Endothelial cell of umbilical vein (primary cell): Measurements from ENCODE around the gene NTN3. TPM values are rescaled to one million over a fixed set of nuclear protein-coding genes. Genes with fewer than 3 reads are reported as not detected.

ENCODE experiments used
- BruUV-seq: library from RNA; stranded (reverse); fragments of 400-500 nt; replicated peaks from 2 replicates; lab custom pipeline; 2021; lab: Mats Ljungman, UMichigan
- CTCF ChIA-PET: fragments of 300-600, 350-600 bp; sonication (Branson Sonifier 250); formaldehyde crosslinking; loops from one replicate; lab custom pipeline; 2021; ENCODE audit warnings: antibody characterized with exemption, inconsistent platforms; lab: Charles Lee
- POLR2A ChIA-PET: fragments of 300-600, 350-600 bp; sonication (Branson Sonifier 250); formaldehyde crosslinking; loops from one replicate; lab custom pipeline; 2021; ENCODE audit warnings: antibody characterized with exemption, inconsistent platforms; lab: Charles Lee
- DNase-seq: peaks from one replicate; pipeline ENCODE4 v3.0.0-alpha.2; 2011; ENCODE audit warnings: low read depth, low spot score
- FAIRE-seq: peaks from 2 replicates; lab custom pipeline; 2011; peaks lifted over from hg19 to GRCh38; lab: Jason Lieb, UNC
- H2AFZ ChIP-seq: 2 replicates; pipeline ENCODE4 v1.6.0; 2012; ENCODE audit warnings: low read depth, low read length, control low read depth, inconsistent platforms
- H3K27ac ChIP-seq: 2 replicates; pipeline ENCODE4 v1.5.1; 2011; ENCODE audit warnings: low read depth, mild to moderate bottlenecking, control low read depth, low read length, moderate library complexity; ENCODE audit not compliant: insufficient read depth
- H3K27me3 ChIP-seq, 2 experiments: 2 replicates each; pipeline versions ENCODE4 v1.6.0 to v1.6.1; 2011; ENCODE audit warnings: low read length in 2 of 2, mixed read lengths in 1 of 2; ENCODE audit not compliant: control insufficient read depth in 2 of 2, insufficient read depth in 2 of 2
- H3K36me3 ChIP-seq, 2 experiments: 2 replicates in 1 of 2; 3 replicates in 1 of 2; pipeline ENCODE4 v1.5.1; 2011; ENCODE audit warnings: low read length in 2 of 2, mild to moderate bottlenecking in 1 of 2, moderate library complexity in 1 of 2; ENCODE audit not compliant: control insufficient read depth in 2 of 2, insufficient read depth in 2 of 2; ENCODE audit errors: extremely low read depth in 1 of 2
- H3K4me1 ChIP-seq: 3 replicates; pipeline ENCODE4 v1.5.1; 2011; ENCODE audit warnings: mild to moderate bottlenecking, low read length; ENCODE audit not compliant: control insufficient read depth, insufficient read depth; ENCODE audit errors: extremely low read depth
- H3K4me2 ChIP-seq: 2 replicates; pipeline ENCODE4 v1.6.1; 2011; ENCODE audit warnings: low read length, control low read depth, mixed read lengths; ENCODE audit not compliant: insufficient read depth
- H3K4me3 ChIP-seq, 3 experiments: fragments of 200-600 bp in 1 of 3; sonication (generic), shearing (Covaris generic) in 1 of 3; replicated peaks in 1 of 3; 2 replicates each; pipeline ENCODE4 v1.5.1; 2011 to 2016; ENCODE audit warnings: control low read depth in 3 of 3, low read length in 3 of 3, mild to moderate bottlenecking in 2 of 3, inconsistent platforms in 1 of 3, low read depth in 1 of 3, moderate library complexity in 1 of 3; ENCODE audit not compliant: insufficient read depth in 1 of 3
- H3K79me2 ChIP-seq: 2 replicates; pipeline ENCODE4 v1.6.0; 2012; ENCODE audit warnings: low read length, inconsistent platforms; ENCODE audit not compliant: control insufficient read depth, insufficient read depth
- H3K9ac ChIP-seq: replicated peaks from 2 replicates; pipeline ENCODE3; 2011; ENCODE audit warnings: low read length, control low read depth; ENCODE audit not compliant: insufficient read depth; ENCODE audit errors: extremely low read depth
- H3K9me1 ChIP-seq: replicated peaks from 3 replicates; pipeline ENCODE4 v1.6.0; 2011; ENCODE audit warnings: mild to moderate bottlenecking, low read length; ENCODE audit not compliant: control insufficient read depth, insufficient read depth; ENCODE audit errors: extremely low read depth
- H3K9me3 ChIP-seq: replicated peaks from 2 replicates; pipeline ENCODE4 v1.5.1; 2012; ENCODE audit warnings: low read length, inconsistent platforms; ENCODE audit not compliant: control insufficient read depth, insufficient read depth
- H4K20me1 ChIP-seq: replicated peaks from 2 replicates; pipeline ENCODE3; 2011; ENCODE audit warnings: mild to moderate bottlenecking, low read length; ENCODE audit not compliant: control insufficient read depth, insufficient read depth; ENCODE audit errors: extremely low read depth
- EZH2 ChIP-seq: IDR thresholded peaks from 2 replicates; pipeline ENCODE4 v1.6.1; 2012; ENCODE audit warnings: borderline replicate concordance, low read depth, mild to moderate bottlenecking, moderate library complexity, low read length, inconsistent platforms; ENCODE audit not compliant: severe bottlenecking
- FOS ChIP-seq: IDR thresholded peaks from 2 replicates; pipeline ENCODE4 v1.6.1; 2011; ENCODE audit warnings: mild to moderate bottlenecking, low read length, moderate library complexity, borderline replicate concordance; ENCODE audit not compliant: insufficient read depth
- GATA2 ChIP-seq: IDR thresholded peaks from 2 replicates; pipeline ENCODE4 v1.7.0; 2011; ENCODE audit warnings: low read depth, mild to moderate bottlenecking, moderate library complexity, mixed read lengths, low read length; ENCODE audit not compliant: insufficient read length, insufficient read depth
- JUN ChIP-seq: IDR thresholded peaks from 2 replicates; pipeline ENCODE4 v1.6.1; 2011; ENCODE audit warnings: borderline replicate concordance, low read depth; ENCODE audit not compliant: insufficient read length, insufficient read depth
- MYC ChIP-seq: IDR thresholded peaks from one replicate; pipeline ENCODE4 v1.6.1; 2011; ENCODE audit warnings: mild to moderate bottlenecking, low read depth, low read length
- POLR2A ChIP-seq: IDR thresholded peaks from 2 replicates; pipeline ENCODE4 v1.6.1; 2012; ENCODE audit warnings: low read depth, mild to moderate bottlenecking, control low read depth, low read length
- POLR2AphosphoS5 ChIP-seq: IDR thresholded peaks from 2 replicates; pipeline ENCODE4 v1.6.1; 2012; ENCODE audit warnings: low read depth, mild to moderate bottlenecking, control low read depth, low read length, moderate library complexity; ENCODE audit not compliant: insufficient read depth
- dilution Hi-C: fragments of 300-500 bp; cut with MboI; formaldehyde crosslinking; loops from one replicate; pipeline ENCODE4 v1.15.0; 2019; ENCODE audit warnings: low sequenced_read_pairs; ENCODE audit not compliant: extremely low pct_ligation_motif_present
- intact Hi-C: fragments of 100-400 bp; cut with micrococcal nuclease; formaldehyde crosslinking; loops from one replicate; pipeline ENCODE4 v1.10.0; 2022
- polyA plus RNA-seq, 4 experiments: library from polyadenylated mRNA; depleted of rRNA in 3 of 4; stranded (reverse) in 3 of 4; unstranded in 1 of 4; fragments of >200 nt; gene quantifications; 2 replicates each; pipeline versions ENCODE4 v1.2.1 to v1.2.3, GENCODE V29; 2011 to 2012; ENCODE audit warnings: missing spikeins in 1 of 4
- total RNA-seq: library from RNA; stranded (reverse); gene quantifications from 2 replicates; pipeline ENCODE4 v1.2.3, GENCODE V29; 2021
- TF ChIP-seq, protein P1 (sequence below): IDR thresholded peaks from 2 replicates; pipeline ENCODE4 v1.6.1; 2011; ENCODE audit not compliant: insufficient read depth, insufficient read length
- TF ChIP-seq, protein P2 (sequence below), 2 donors: IDR thresholded peaks; 1 replicate in 1 of 2; 2 replicates in 1 of 2; pipeline ENCODE4 v1.5.1; 2011; ENCODE audit warnings: low read length in 2 of 2, mild to moderate bottlenecking in 2 of 2, moderate library complexity in 2 of 2, control low read depth in 1 of 2, inconsistent platforms in 1 of 2, low read depth in 1 of 2; ENCODE audit not compliant: insufficient read depth in 1 of 2; ENCODE audit errors: extremely low read depth in 1 of 2

The NTN3 gene
- total and polyA plus RNA-seq, 2 donors (not counting 3 experiments of a cell fraction or from before 2014, with no cell fraction given) = 0.15 TPM; not detected in 1

DNA sequence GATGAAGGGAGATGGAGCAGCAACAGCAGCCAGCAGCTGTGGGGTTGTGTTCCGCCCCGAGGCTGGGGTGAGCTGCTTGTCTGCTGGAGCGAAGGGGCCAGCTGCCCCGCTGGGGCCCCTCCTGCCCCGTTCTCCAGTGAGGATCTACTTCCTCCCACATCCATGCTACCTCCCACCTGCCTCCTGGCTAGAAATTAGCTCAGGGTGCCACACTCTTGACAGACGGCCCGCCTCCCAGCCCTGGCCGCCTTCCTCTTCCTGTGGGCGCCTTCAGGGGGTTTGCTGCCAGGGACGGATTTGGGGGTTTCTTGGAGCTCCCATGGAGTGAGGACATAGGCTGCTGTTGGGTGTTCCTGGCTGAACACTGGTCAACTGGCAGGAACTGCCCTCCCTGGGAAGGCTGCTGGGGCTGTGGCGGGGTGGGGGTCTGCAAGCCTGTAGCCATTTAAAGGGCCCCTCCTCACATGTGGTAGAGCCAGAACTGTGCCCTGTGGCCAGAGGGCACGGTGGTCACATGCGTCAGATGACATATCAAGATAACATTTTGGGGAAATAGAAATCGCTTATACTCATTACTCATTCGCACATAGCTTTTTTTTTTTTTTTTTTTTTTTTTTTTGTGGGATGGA, 16.9 kb downstream of the NTN3 start:
- TF ChIP-seq POLR2AphosphoS5 (no peak), EZH2 (no peak), POLR2A (no peak), JUN (no peak), MYC (no peak), GATA2 (no peak), FOS (no peak)
- TF ChIP-seq, protein P1, sequence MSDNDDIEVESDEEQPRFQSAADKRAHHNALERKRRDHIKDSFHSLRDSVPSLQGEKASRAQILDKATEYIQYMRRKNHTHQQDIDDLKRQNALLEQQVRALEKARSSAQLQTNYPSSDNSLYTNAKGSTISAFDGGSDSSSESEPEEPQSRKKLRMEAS = no peak
- TF ChIP-seq, protein P2, sequence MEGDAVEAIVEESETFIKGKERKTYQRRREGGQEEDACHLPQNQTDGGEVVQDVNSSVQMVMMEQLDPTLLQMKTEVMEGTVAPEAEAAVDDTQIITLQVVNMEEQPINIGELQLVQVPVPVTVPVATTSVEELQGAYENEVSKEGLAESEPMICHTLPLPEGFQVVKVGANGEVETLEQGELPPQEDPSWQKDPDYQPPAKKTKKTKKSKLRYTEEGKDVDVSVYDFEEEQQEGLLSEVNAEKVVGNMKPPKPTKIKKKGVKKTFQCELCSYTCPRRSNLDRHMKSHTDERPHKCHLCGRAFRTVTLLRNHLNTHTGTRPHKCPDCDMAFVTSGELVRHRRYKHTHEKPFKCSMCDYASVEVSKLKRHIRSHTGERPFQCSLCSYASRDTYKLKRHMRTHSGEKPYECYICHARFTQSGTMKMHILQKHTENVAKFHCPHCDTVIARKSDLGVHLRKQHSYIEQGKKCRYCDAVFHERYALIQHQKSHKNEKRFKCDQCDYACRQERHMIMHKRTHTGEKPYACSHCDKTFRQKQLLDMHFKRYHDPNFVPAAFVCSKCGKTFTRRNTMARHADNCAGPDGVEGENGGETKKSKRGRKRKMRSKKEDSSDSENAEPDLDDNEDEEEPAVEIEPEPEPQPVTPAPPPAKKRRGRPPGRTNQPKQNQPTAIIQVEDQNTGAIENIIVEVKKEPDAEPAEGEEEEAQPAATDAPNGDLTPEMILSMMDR (IDR thresholded peaks at IDR 0.05; ENCODE audit: extremely low read depth in 1 of 2, insufficient read depth in 1 of 2, low read depth in 1 of 2, low read length in 2 of 2) = no peak
- Histone ChIP-seq H3K4me3 (no peak overlapping the region), H3K4me1 (no peaks in the 10 kb centered on the region), H3K27me3 (no peaks in the 10 kb centered on the region), H3K9me3 (no peaks in the 10 kb centered on the region), H4K20me1 (no peaks in the 10 kb centered on the region), H3K36me3 (no peaks in the 10 kb centered on the region), H3K4me2 (no peak overlapping the region), H3K9me1 (no peaks in the 10 kb centered on the region), H3K79me2 (peaks cover 6% of the 10 kb centered on the region), H3K9ac (no peak overlapping the region), H3K27ac (no peak overlapping the region), H2AFZ (no peak overlapping the region)
- no peak for DNase-seq
- CTCF ChIA-PET = interaction anchor here (2.4 kb wide), 1 partner anchor 13 kb away, joined by 14 read pairs; no protein-coding TSS in a partner anchor
- no peak for FAIRE-seq
- intact Hi-C loops (no loop called here), dilution Hi-C loops (no loop called here)
- BruUV-seq = no TSS peak
- POLR2A ChIA-PET = no interaction called here
